ENCODE measurements around the gene TMEM255B.

The TMEM255B gene

DNA sequence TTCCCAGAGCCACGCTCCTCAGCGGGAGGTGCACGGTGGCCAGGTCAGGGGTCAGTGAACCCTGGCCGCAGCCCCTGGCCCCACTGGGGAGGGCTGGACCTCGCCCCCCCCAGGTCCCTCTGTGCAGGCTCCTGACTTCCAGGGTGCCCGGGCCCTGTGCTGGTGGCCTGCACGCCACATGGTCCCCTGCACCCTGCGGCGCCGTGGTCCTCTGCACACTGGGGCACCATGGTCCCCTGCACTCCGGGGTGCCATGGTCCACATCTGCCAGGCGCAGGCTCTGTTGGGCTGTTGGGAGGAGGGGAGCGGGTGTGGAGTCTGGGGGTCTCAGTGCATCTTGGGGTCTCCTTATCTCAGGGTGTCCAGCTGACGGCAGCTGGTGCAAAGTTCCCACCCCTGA lies 23.3 kb upstream of the TMEM255B start:
- no CpG with 5 or more reads among the region's 14 CpGs for WGBS (ENCODE audit: insufficient coverage, insufficient read length)

DNA sequence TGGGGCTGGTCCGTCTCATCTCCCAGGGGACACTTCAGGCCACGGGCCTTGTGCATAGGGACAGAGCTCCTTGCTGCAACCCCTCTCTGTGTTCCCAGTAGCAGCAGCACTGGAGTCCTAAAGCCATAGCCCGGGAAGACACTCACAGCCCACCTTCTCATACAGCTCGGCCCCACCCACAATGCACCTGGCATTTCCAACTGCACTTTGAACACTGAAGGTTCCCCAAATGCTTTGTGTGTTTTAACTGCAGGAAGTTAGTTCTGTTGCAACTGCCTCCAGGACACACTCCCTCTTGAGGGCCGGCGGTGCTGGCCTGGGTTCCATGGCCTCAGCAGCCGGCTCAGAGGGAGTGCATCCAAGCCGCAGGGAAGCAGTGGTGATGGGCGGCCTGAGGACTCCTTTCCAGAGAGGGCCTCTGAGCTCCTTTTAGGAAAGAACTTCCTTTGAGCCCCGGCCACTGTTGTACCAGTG lies 22.7 kb upstream of the TMEM255B start:
- Histone ChIP-seq H3K4me3 (ENCODE audit: low read length) (no peak overlapping the region), H3K4me1 (ENCODE audit: control insufficient read depth, insufficient read depth, low read length) (no peaks in the 10 kb centered on the region), H3K9me3 (ENCODE audit: control insufficient read depth, insufficient read depth, low read length) (no peaks in the 10 kb centered on the region), H3K27ac (ENCODE audit: low read length) (no peak overlapping the region), H3K27me3 (ENCODE audit: control insufficient read depth, insufficient read depth, low read length) (no peaks in the 10 kb centered on the region), H3K36me3 (ENCODE audit: control insufficient read depth, insufficient read depth, low read length) (no peaks in the 10 kb centered on the region)
- no CpG with 5 or more reads among the region's 10 CpGs for WGBS (ENCODE audit: insufficient coverage, insufficient read length)
- DNase-seq (ENCODE audit: low read depth, low spot score): no peak

More for the DNA sequence above, 23.3 kb upstream of the TMEM255B start:
- Histone ChIP-seq H3K27me3 (ENCODE audit: control insufficient read depth, insufficient read depth, low read length) (no peaks in the 10 kb centered on the region), H3K27ac (ENCODE audit: low read length) (no peak overlapping the region), H3K9me3 (ENCODE audit: control insufficient read depth, insufficient read depth, low read length) (no peaks in the 10 kb centered on the region), H3K4me3 (ENCODE audit: low read length) (no peak overlapping the region), H3K36me3 (ENCODE audit: control insufficient read depth, insufficient read depth, low read length) (no peaks in the 10 kb centered on the region), H3K4me1 (ENCODE audit: control insufficient read depth, insufficient read depth, low read length) (no peaks in the 10 kb centered on the region)
- no peak for DNase-seq (ENCODE audit: low read depth, low spot score)

DNA sequence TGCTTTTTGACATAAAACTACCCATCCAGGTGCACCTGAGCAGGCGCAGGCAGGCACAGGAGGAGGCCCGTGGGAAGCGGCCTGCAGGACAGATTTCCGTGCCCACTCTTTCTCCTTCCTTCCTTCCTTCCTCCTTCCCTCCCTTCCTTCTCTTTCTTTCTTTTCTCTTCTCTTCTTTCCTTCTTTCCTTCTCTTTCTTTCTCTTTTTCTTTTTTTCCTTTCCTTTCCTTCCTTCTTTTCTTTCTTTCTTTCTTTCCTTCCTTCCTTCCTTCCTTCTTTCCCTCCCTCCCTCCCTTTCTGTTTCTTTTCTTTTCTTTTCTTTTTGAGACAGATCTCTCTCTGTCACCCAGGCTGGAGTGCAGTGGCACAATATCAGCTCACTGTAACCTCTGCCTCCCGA lies 21.2 kb upstream of the TMEM255B start:
- H3K4me3 ChIP-seq (ENCODE audit: low read length): no peak overlapping the region
- no peaks in the 10 kb centered on the region for H3K27me3 ChIP-seq (ENCODE audit: control insufficient read depth, insufficient read depth, low read length)
- no peaks in the 10 kb centered on the region for H3K9me3 ChIP-seq (ENCODE audit: control insufficient read depth, insufficient read depth, low read length)
- no peak overlapping the region for H3K27ac ChIP-seq (ENCODE audit: low read length)
- DNase-seq (ENCODE audit: low read depth, low spot score): no peak
- no CpG with 5 or more reads among the region's 5 CpGs for WGBS (ENCODE audit: insufficient coverage, insufficient read length)
- peaks cover 4% of the 10 kb centered on the region; the same call in 1 of the 2 replicates for H3K4me1 ChIP-seq (ENCODE audit: control insufficient read depth, insufficient read depth, low read length)
- no peaks in the 10 kb centered on the region for H3K36me3 ChIP-seq (ENCODE audit: control insufficient read depth, insufficient read depth, low read length)

DNA sequence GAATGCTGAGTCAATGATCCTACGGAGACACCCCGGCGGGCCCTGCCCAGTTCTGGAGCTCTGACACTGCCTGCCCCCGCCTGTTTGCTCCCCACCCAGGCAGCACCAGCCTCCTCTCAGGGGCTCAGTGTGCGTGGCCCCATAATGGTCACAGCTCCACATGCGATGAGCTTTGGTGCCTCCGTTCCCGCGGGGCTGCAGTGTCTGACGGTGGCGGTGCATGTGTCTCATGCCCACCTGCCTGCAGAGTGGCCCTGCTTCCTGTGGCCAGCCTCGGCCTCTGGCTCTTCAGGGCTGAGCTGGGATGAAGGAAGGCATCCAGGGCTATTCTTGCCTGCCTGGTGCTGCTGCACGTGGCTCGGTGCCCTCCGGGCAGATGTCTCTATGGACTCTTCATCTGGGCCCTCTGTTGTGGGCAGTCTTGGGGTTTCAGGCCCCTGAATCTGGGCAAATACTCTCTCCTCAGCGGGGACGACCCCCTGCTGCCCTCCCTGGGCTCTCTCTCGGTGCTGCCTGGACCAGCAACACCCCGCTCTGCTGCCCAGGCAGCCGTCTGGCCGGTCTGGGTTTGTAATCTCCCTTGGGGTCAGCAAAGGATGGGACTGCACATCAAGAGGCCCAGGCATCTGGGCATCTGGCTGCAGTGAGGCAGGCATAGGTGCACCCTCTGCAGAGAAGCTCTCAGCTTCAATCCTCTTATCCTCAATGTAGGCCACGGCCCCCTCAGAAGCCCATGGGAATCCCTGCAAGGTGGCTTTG lies 19.3 kb upstream of the TMEM255B start:
- H3K9me3 ChIP-seq (ENCODE audit: control insufficient read depth, insufficient read depth, low read length): no peaks in the 10 kb centered on the region
- DNase-seq (ENCODE audit: low read depth, low spot score): no peak
- H3K27me3 ChIP-seq (ENCODE audit: control insufficient read depth, insufficient read depth, low read length): no peaks in the 10 kb centered on the region
- H3K27ac ChIP-seq (ENCODE audit: low read length): no peak overlapping the region
- H3K36me3 ChIP-seq (ENCODE audit: control insufficient read depth, insufficient read depth, low read length): no peaks in the 10 kb centered on the region
- no peak overlapping the region for H3K4me3 ChIP-seq (ENCODE audit: low read length)
- WGBS (ENCODE audit: insufficient coverage, insufficient read length): no CpG with 5 or more reads among the region's 22 CpGs
- H3K4me1 ChIP-seq (ENCODE audit: control insufficient read depth, insufficient read depth, low read length): peaks cover 4% of the 10 kb centered on the region; the same call in 1 of the 2 replicates

DNA sequence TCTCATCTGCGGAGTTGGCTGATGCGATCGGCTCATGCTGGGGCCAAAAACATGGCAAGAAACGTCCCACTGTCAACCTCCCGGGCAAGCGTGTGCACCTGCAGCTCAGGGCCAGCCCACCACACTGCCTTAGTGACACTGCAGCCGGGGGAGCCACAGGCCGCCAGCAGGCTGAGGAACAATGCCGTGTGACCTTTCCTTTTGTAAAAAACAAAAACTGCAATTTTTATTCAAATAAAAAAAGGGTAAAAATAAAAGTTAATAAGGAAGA lies 18.8 kb upstream of the TMEM255B start:
- Histone ChIP-seq H3K9me3 (ENCODE audit: control insufficient read depth, insufficient read depth, low read length) (no peaks in the 10 kb centered on the region), H3K27me3 (ENCODE audit: control insufficient read depth, insufficient read depth, low read length) (no peaks in the 10 kb centered on the region), H3K27ac (ENCODE audit: low read length) (no peak overlapping the region), H3K36me3 (ENCODE audit: control insufficient read depth, insufficient read depth, low read length) (no peaks in the 10 kb centered on the region), H3K4me3 (ENCODE audit: low read length) (no peak overlapping the region), H3K4me1 (ENCODE audit: control insufficient read depth, insufficient read depth, low read length) (peaks cover 4% of the 10 kb centered on the region; the same call in 1 of the 2 replicates)
- WGBS (ENCODE audit: insufficient coverage, insufficient read length): no CpG with 5 or more reads among the region's 9 CpGs
- DNase-seq (ENCODE audit: low read depth, low spot score): no peak

DNA sequence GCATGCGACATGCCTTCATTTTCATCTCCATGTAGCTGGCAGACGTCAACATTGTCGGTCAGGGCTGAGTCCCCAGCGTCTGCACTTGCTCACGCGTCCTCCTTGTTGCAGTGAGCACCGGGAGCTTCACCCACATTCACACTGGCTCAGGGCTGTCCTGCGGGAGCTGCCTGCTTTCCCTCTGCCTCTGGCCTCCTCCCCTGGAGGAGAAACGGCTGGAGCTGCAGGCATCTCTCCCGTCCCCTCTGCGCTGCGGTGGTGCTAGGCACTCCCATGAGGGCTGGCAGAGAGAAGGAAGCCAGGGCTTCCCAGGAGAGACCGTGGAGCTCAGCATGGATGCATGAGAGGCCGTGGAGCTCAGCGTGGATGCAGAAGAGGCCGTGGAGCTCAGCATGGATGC lies 18.4 kb upstream of the TMEM255B start:
- WGBS (ENCODE audit: insufficient coverage, insufficient read length): no CpG with 5 or more reads among the region's 16 CpGs
- peaks cover 4% of the 10 kb centered on the region; the same call in 1 of the 2 replicates for H3K4me1 ChIP-seq (ENCODE audit: control insufficient read depth, insufficient read depth, low read length)
- no peak for DNase-seq (ENCODE audit: low read depth, low spot score)

DNA sequence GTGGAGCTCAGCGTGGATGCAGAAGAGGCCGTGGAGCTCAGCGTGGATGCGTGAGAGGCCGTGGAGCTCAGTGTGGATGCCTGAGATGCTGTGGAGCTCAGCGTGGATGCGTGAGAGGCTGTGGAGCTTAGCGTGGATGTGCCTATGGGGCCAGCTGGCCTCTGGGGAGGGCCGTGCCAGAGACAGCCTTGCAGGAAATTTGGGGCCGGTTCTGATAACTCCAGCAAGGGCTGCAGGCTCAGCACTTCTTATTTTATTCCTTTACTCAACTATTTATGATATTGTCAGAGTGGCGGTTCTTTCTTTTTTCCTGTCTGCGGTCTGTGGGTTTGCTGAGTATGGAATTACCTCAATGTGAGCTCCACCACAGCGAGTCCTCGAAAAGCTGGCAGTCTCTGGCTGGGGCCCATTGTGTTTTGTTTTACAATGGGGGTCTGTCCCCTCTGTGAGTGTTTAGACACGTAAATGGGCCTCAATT lies 17.8 kb upstream of the TMEM255B start:
- H3K4me1 ChIP-seq (ENCODE audit: control insufficient read depth, insufficient read depth, low read length): peaks cover 4% of the 10 kb centered on the region; the same call in 1 of the 2 replicates
- H3K9me3 ChIP-seq (ENCODE audit: control insufficient read depth, insufficient read depth, low read length): no peaks in the 10 kb centered on the region
- no CpG with 5 or more reads among the region's 15 CpGs for WGBS (ENCODE audit: insufficient coverage, insufficient read length)

More for the DNA sequence above, 18.4 kb upstream of the TMEM255B start:
- Histone ChIP-seq H3K27me3 (ENCODE audit: control insufficient read depth, insufficient read depth, low read length) (no peaks in the 10 kb centered on the region), H3K9me3 (ENCODE audit: control insufficient read depth, insufficient read depth, low read length) (no peaks in the 10 kb centered on the region), H3K4me3 (ENCODE audit: low read length) (no peak overlapping the region), H3K36me3 (ENCODE audit: control insufficient read depth, insufficient read depth, low read length) (no peaks in the 10 kb centered on the region), H3K27ac (ENCODE audit: low read length) (no peak overlapping the region)

DNA sequence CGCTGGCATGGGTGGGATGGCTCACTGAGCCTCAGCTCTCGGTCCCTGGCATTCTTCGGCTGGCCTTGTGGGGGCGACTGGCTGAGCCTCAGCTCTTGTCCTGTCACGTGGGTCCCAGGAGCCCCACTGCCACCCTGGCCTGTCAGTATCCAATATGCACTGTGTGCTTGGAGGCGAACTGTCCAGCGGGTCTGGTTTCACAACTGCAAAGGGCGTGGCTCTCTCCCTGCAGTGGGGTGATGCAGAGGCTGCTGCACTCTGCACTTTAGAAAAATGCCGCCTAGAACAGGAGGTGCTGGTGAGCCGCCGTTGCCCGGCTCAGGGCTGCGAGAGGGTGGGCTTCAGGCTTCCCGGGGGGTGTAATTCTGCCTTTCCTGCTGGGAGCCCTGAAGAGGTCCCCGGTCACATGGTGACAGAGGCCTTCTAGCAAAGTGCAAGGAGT lies 17.0 kb upstream of the TMEM255B start:
- no CpG with 5 or more reads among the region's 15 CpGs for WGBS (ENCODE audit: insufficient coverage, insufficient read length)
- H3K4me1 ChIP-seq (ENCODE audit: control insufficient read depth, insufficient read depth, low read length): peaks cover 4% of the 10 kb centered on the region; the same call in 1 of the 2 replicates

More for the DNA sequence above, 17.8 kb upstream of the TMEM255B start:
- H3K27me3 ChIP-seq (ENCODE audit: control insufficient read depth, insufficient read depth, low read length): no peaks in the 10 kb centered on the region
- DNase-seq (ENCODE audit: low read depth, low spot score): no peak
- no peak overlapping the region for H3K27ac ChIP-seq (ENCODE audit: low read length)
- H3K36me3 ChIP-seq (ENCODE audit: control insufficient read depth, insufficient read depth, low read length): no peaks in the 10 kb centered on the region
- H3K4me3 ChIP-seq (ENCODE audit: low read length): no peak overlapping the region

DNA sequence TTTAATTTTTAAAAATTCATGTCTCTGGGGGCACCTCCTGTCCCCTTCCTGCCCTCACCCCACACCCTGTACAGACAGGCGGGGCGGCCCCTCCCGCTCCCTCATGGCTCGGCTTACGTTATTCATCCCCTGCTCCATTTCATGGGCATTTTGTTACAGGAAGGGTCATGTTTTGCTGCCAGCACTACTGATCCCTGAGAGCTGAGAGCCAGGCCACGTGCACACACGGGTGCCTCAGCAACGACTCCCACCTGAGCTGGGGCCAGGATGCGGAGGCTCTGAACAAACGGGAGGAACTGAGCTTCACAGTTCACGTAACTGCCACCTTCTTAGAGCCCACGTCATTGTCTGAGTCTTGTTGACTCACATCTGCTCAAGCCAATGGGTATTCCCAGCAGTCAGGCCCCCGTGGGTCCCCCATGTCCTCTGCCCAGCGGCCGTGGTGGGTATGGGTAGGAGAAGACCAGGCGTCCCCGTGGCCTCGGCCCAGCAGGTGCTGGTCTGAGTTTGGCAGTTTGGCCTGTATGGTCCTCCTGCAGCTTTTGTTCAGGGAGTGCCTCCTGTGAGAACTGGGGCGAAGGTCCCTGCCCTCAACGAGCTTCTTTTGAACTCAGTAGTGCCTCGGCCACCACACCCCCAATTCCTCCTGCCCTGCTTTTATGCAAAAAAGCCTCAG lies 16.4 kb upstream of the TMEM255B start:
- no CpG with 5 or more reads among the region's 21 CpGs for WGBS (ENCODE audit: insufficient coverage, insufficient read length)
- H3K36me3 ChIP-seq (ENCODE audit: control insufficient read depth, insufficient read depth, low read length): no peaks in the 10 kb centered on the region
- H3K27ac ChIP-seq (ENCODE audit: low read length): no peak overlapping the region
- DNase-seq (ENCODE audit: low read depth, low spot score): no peak
- H3K27me3 ChIP-seq (ENCODE audit: control insufficient read depth, insufficient read depth, low read length): no peaks in the 10 kb centered on the region
- H3K4me1 ChIP-seq (ENCODE audit: control insufficient read depth, insufficient read depth, low read length): peaks cover 4% of the 10 kb centered on the region; the same call in 1 of the 2 replicates
- no peak overlapping the region for H3K4me3 ChIP-seq (ENCODE audit: low read length)
- no peaks in the 10 kb centered on the region for H3K9me3 ChIP-seq (ENCODE audit: control insufficient read depth, insufficient read depth, low read length)

More for the DNA sequence above, 17.0 kb upstream of the TMEM255B start:
- H3K27ac ChIP-seq (ENCODE audit: low read length): no peak overlapping the region
- no peak overlapping the region; the same call in 1 of the 2 replicates for H3K4me3 ChIP-seq (ENCODE audit: low read length)
- no peaks in the 10 kb centered on the region for H3K36me3 ChIP-seq (ENCODE audit: control insufficient read depth, insufficient read depth, low read length)
- no peaks in the 10 kb centered on the region for H3K27me3 ChIP-seq (ENCODE audit: control insufficient read depth, insufficient read depth, low read length)
- no peaks in the 10 kb centered on the region for H3K9me3 ChIP-seq (ENCODE audit: control insufficient read depth, insufficient read depth, low read length)
- DNase-seq (ENCODE audit: low read depth, low spot score): no peak

DNA sequence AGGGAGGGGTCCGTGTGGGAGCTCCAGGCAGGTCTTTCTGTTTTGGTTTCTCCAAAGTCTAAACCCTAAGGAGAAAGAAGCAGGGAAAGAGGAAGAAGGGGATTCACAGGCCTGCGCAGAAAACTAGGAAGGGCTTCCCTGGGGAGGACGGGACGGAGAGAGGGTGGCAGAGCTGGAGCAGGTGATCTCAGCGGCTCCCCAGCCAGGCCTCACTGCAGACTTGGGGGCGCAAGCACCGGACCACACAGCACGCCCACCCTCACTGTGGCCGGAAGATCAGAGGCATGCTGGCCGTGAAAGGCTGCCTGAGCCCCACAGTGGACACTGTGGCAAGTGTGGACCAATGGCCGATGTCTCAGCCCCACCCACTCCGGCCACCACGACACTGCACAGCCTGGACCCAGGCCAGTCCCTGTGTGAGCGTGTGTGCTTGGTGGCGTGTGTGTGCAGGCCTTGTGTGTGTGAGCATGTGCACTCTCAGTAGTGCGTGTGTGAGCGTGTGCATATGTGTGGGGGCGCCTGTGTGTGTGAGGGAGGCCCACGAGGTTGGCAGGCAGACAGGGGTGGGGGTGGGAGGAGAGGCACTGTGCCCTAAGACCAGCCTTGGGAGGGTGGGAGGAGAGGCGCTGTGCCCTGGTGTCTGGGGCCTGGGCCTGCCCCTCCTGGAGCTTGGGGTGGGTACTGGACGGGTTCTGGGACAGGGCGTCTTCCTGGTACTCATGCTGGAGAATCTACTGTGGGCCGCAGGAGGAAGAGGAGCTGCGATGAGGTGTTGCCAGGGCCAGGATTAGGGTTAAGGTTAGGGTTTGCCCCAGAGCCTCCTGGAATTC lies 15.4 kb upstream of the TMEM255B start:
- H3K9me3 ChIP-seq (ENCODE audit: control insufficient read depth, insufficient read depth, low read length): no peaks in the 10 kb centered on the region
- H3K27me3 ChIP-seq (ENCODE audit: control insufficient read depth, insufficient read depth, low read length): no peaks in the 10 kb centered on the region
- H3K4me3 ChIP-seq (ENCODE audit: low read length): no peak overlapping the region
- DNase-seq (ENCODE audit: low read depth, low spot score): no peak
- no CpG with 5 or more reads among the region's 24 CpGs for WGBS (ENCODE audit: insufficient coverage, insufficient read length)
- peaks cover 4% of the 10 kb centered on the region; the same call in 1 of the 2 replicates for H3K4me1 ChIP-seq (ENCODE audit: control insufficient read depth, insufficient read depth, low read length)
- no peak overlapping the region for H3K27ac ChIP-seq (ENCODE audit: low read length)
- no peaks in the 10 kb centered on the region for H3K36me3 ChIP-seq (ENCODE audit: control insufficient read depth, insufficient read depth, low read length)
